H9 (cell line): ENCODE measurements around the gene NAP1L5. TPM values are rescaled to one million over a fixed set of nuclear protein-coding genes. Genes with fewer than 3 reads are reported as not detected.

ENCODE experiments used
- DNase-seq: peaks from one replicate; pipeline ENCODE4 v3.0.0-alpha.2; 2017
- H2AFZ ChIP-seq: one replicate; pipeline ENCODE4 v1.6.1; 2013; ENCODE audit warnings: mild to moderate bottlenecking, low read length, control low read depth, moderate library complexity
- H2AK5ac ChIP-seq: 2 replicates; pipeline ENCODE4 v1.6.1; 2013; ENCODE audit warnings: low read length, control low read depth, mixed read lengths; ENCODE audit not compliant: insufficient read length
- H2BK120ac ChIP-seq: one replicate; pipeline ENCODE4 v1.6.1; 2013; ENCODE audit warnings: low read depth, mild to moderate bottlenecking, low read length, control low read depth, inconsistent platforms; ENCODE audit not compliant: poor library complexity, severe bottlenecking
- H2BK12ac ChIP-seq: 2 replicates; pipeline ENCODE4 v1.6.1; 2013; ENCODE audit warnings: low read length, control low read depth, mixed read lengths, low read depth; ENCODE audit not compliant: insufficient read length
- H2BK15ac ChIP-seq: 2 replicates; pipeline ENCODE4 v1.6.1; 2013; ENCODE audit warnings: low read depth, low read length, control low read depth
- H2BK20ac ChIP-seq: one replicate; pipeline ENCODE4 v1.6.1; 2013; ENCODE audit warnings: low read depth, mild to moderate bottlenecking, low read length, control low read depth, inconsistent platforms; ENCODE audit not compliant: poor library complexity, severe bottlenecking
- H2BK5ac ChIP-seq: 2 replicates; pipeline ENCODE4 v1.6.1; 2013; ENCODE audit warnings: low read length, control low read depth, mixed read lengths; ENCODE audit not compliant: insufficient read length
- H3K14ac ChIP-seq: 2 replicates; pipeline ENCODE4 v1.6.1; 2013; ENCODE audit warnings: low read length, control low read depth; ENCODE audit not compliant: insufficient read depth
- H3K18ac ChIP-seq: 2 replicates; pipeline ENCODE4 v1.6.1; 2013; ENCODE audit warnings: low read depth, mild to moderate bottlenecking, mixed read lengths, low read length, control low read depth; ENCODE audit not compliant: insufficient read length
- H3K23ac ChIP-seq: 2 replicates; pipeline ENCODE4 v1.6.1; 2013; ENCODE audit warnings: low read length, control low read depth, mixed read lengths, low read depth; ENCODE audit not compliant: insufficient read length
- H3K23me2 ChIP-seq: 2 replicates; pipeline ENCODE4 v1.6.1; 2013; ENCODE audit warnings: low read depth, mild to moderate bottlenecking, mixed read lengths, low read length, control low read depth; ENCODE audit not compliant: insufficient read length, poor library complexity, severe bottlenecking
- H3K27ac ChIP-seq: 2 replicates; pipeline ENCODE4 v1.5.1; 2013; ENCODE audit warnings: low read length, control low read depth, mixed read lengths, low read depth; ENCODE audit not compliant: insufficient read length
- H3K27me3 ChIP-seq: 2 replicates; pipeline ENCODE4 v1.6.1; 2013; ENCODE audit warnings: low read length, control low read depth, inconsistent platforms; ENCODE audit not compliant: insufficient read depth
- H3K4ac ChIP-seq: 2 replicates; pipeline ENCODE4 v1.6.1; 2013; ENCODE audit warnings: low read depth, mild to moderate bottlenecking, control low read depth, inconsistent platforms, low read length, moderate library complexity
- H3K4me1 ChIP-seq: 2 replicates; pipeline ENCODE4 v1.6.1; 2013; ENCODE audit warnings: low read length, control low read depth, inconsistent platforms; ENCODE audit not compliant: insufficient read depth
- H3K4me2 ChIP-seq: 2 replicates; pipeline ENCODE4 v1.6.1; 2013; ENCODE audit warnings: low read length, control low read depth, mixed read lengths; ENCODE audit not compliant: insufficient read length, insufficient read depth
- H3K56ac ChIP-seq: 2 replicates; pipeline ENCODE4 v1.6.1; 2013; ENCODE audit warnings: low read depth, mild to moderate bottlenecking, mixed read lengths, low read length, control low read depth; ENCODE audit not compliant: insufficient read length
- H3K79me1 ChIP-seq: 2 replicates; pipeline ENCODE4 v1.6.1; 2013; ENCODE audit warnings: low read depth, mild to moderate bottlenecking, moderate library complexity, low read length, control low read depth, inconsistent platforms; ENCODE audit not compliant: insufficient read depth, poor library complexity, severe bottlenecking
- H3K79me2 ChIP-seq: 2 replicates; pipeline ENCODE4 v1.6.1; 2013; ENCODE audit warnings: low read length, control low read depth, inconsistent platforms; ENCODE audit not compliant: insufficient read depth
- H3K9ac ChIP-seq: 2 replicates; pipeline ENCODE4 v1.6.1; 2013; ENCODE audit warnings: low read length, control low read depth, mixed read lengths; ENCODE audit not compliant: insufficient read length; ENCODE audit errors: extremely low read depth
- H3K9me3 ChIP-seq: one replicate; pipeline ENCODE4 v1.6.1; 2013; ENCODE audit warnings: low read depth, low read length, inconsistent platforms; ENCODE audit not compliant: control insufficient read depth
- H3T11ph ChIP-seq: one replicate; pipeline ENCODE4 v1.6.1; 2013; ENCODE audit warnings: mild to moderate bottlenecking, low read length, control low read depth, inconsistent platforms
- H4K20me1 ChIP-seq: one replicate; pipeline ENCODE4 v1.6.1; 2013; ENCODE audit not compliant: control insufficient read depth, insufficient read length, insufficient read depth
- H4K5ac ChIP-seq: 2 replicates; pipeline ENCODE4 v1.6.1; 2013; ENCODE audit warnings: low read depth, mild to moderate bottlenecking, mixed read lengths, low read length, control low read depth; ENCODE audit not compliant: insufficient read length
- H4K8ac ChIP-seq: replicated peaks from 2 replicates; pipeline ENCODE4 v1.6.1; 2013; ENCODE audit warnings: low read length, control low read depth, mixed read lengths, low read depth; ENCODE audit not compliant: insufficient read length
- H4K91ac ChIP-seq: 2 replicates; pipeline ENCODE4 v1.6.1; 2013; ENCODE audit warnings: low read depth, mild to moderate bottlenecking, moderate library complexity, mixed read lengths, low read length, control low read depth; ENCODE audit not compliant: insufficient read length
- H3K27ac Mint-ChIP-seq, 3 experiments: 2 replicates in 2 of 3; 3 replicates in 1 of 3; pipeline ENCODE4 v1.8.0; 2020 to 2021; ENCODE audit warnings: mixed read lengths in 3 of 3, mild to moderate bottlenecking in 1 of 3, moderate library complexity in 1 of 3
- H3K27me3 Mint-ChIP-seq: 2 replicates; pipeline ENCODE4 v1.8.0; 2021; ENCODE audit warnings: low read depth, mild to moderate bottlenecking, moderate library complexity, mixed read lengths
- H3K36me3 Mint-ChIP-seq, 3 experiments: 2 replicates in 2 of 3; 3 replicates in 1 of 3; pipeline ENCODE4 v1.8.0; 2020 to 2021; ENCODE audit warnings: low read depth in 3 of 3, mixed read lengths in 3 of 3; ENCODE audit not compliant: insufficient read depth in 1 of 3
- H3K4me1 Mint-ChIP-seq, 2 experiments: 2 replicates each; pipeline ENCODE4 v1.8.0; 2020; ENCODE audit warnings: mixed read lengths in 2 of 2
- H3K4me3 Mint-ChIP-seq, 2 experiments: 2 replicates in 1 of 2; 3 replicates in 1 of 2; pipeline ENCODE4 v1.8.0; 2020 to 2021; ENCODE audit warnings: mild to moderate bottlenecking in 2 of 2, mixed read lengths in 2 of 2, moderate library complexity in 1 of 2
- H3K9me3 Mint-ChIP-seq, 2 experiments: 2 replicates in 1 of 2; 3 replicates in 1 of 2; pipeline ENCODE4 v1.8.0; 2020; ENCODE audit warnings: mild to moderate bottlenecking in 2 of 2, mixed read lengths in 2 of 2, moderate library complexity in 1 of 2
- CTCF ChIP-seq: fragments of 200-600 bp; sonication (generic); conservative IDR thresholded peaks from 3 replicates; pipeline ENCODE4 v1.8.0; 2021; ENCODE audit warnings: antibody characterized with exemption, mild to moderate bottlenecking
- WGBS: extraction: QIAGEN DNeasy Blood & Tissue Kit; methylation state at CpG from one replicate; pipeline ENCODE4 v1.1.7; 2013; ENCODE audit warnings: missing lambda C conversion rate, low lambda C conversion rate, mixed read lengths; ENCODE audit not compliant: insufficient read length; ENCODE audit errors: extremely low coverage; 5-methylcytosine and 5-hydroxymethylcytosine counted together
- total RNA-seq: library from RNA; stranded (reverse); gene quantifications from 2 replicates; pipeline ENCODE4 v1.2.1, GENCODE V29; 2021

NAP1L5 gene
- total RNA-seq, 1 experiment from 2014 or later, result 2.2 TPM

GRCh38 chr4:88690355-88690754, 7.3 kb downstream of the NAP1L5 start:
- H3K79me2 ChIP-seq, result no peaks in the 10 kb centered on the region
- no peaks in the 10 kb centered on the region for H3K9me3 ChIP-seq
- H3K27ac Mint-ChIP-seq, result no peak overlapping the region
- H2BK12ac ChIP-seq, result no peak overlapping the region
- no peaks in the 10 kb centered on the region for H4K20me1 ChIP-seq
- H2AFZ ChIP-seq, result no peak overlapping the region
- H3K36me3 Mint-ChIP-seq, result no peaks in the 10 kb centered on the region; a peak in 1 of 7 replicates
- H3K79me1 ChIP-seq, result no peaks in the 10 kb centered on the region
- H3K4ac ChIP-seq, result no peak overlapping the region
- H4K91ac ChIP-seq, result no peak overlapping the region
- H3K9me3 Mint-ChIP-seq, result no peaks in the 10 kb centered on the region
- no peak overlapping the region for H3K18ac ChIP-seq
- WGBS, result no CpG with 5 or more reads among the region's 3 CpGs
- no peak overlapping the region for H2BK5ac ChIP-seq
- no peak overlapping the region for H2BK20ac ChIP-seq
- no peak overlapping the region for H3K14ac ChIP-seq
- TF ChIP-seq CTCF, result no peak
- H4K8ac ChIP-seq, result no peak overlapping the region
- H2AK5ac ChIP-seq, result no peak overlapping the region
- H3K27ac ChIP-seq, result no peak overlapping the region
- no peak overlapping the region for H3K4me3 Mint-ChIP-seq
- H4K5ac ChIP-seq, result no peak overlapping the region
- no peaks in the 10 kb centered on the region for H3K27me3 Mint-ChIP-seq
- no peak overlapping the region for H3T11ph ChIP-seq
- no peak for DNase-seq
- H2BK15ac ChIP-seq, result no peak overlapping the region
- H3K27me3 ChIP-seq, result no peaks in the 10 kb centered on the region
- H2BK120ac ChIP-seq, result no peak overlapping the region
- no peaks in the 10 kb centered on the region for H3K23me2 ChIP-seq
- no peaks in the 10 kb centered on the region for H3K4me1 ChIP-seq
- H3K4me2 ChIP-seq, result no peak overlapping the region
- H3K23ac ChIP-seq, result no peak overlapping the region
- H3K56ac ChIP-seq, result no peak overlapping the region
- H3K9ac ChIP-seq, result no peak overlapping the region
- no peaks in the 10 kb centered on the region for H3K4me1 Mint-ChIP-seq
